Thyroid gland (tissue), 4 donors: ENCODE data around the gene DYDC2.

Source experiments
- CTCF ChIP-seq, 6 experiments: fragments of 200-600 bp in 3 of 6; fragments of 450-650 bp in 3 of 6; sonication (generic) in 3 of 6; IDR thresholded peaks; one replicate each; pipeline ENCODE4 v1.5.1; 2016 to 2019; ENCODE audit warnings: antibody characterized with exemption in 6 of 6, mild to moderate bottlenecking in 2 of 6, inconsistent platforms in 1 of 6, moderate library complexity in 1 of 6
- POLR2A ChIP-seq, 2 donors: fragments of 450-650 bp; IDR thresholded peaks; one replicate each; pipeline ENCODE4 v1.6.1; 2017; ENCODE audit warnings: antibody characterized with exemption in 2 of 2, mild to moderate bottlenecking in 2 of 2, moderate library complexity in 1 of 2

DNA sequence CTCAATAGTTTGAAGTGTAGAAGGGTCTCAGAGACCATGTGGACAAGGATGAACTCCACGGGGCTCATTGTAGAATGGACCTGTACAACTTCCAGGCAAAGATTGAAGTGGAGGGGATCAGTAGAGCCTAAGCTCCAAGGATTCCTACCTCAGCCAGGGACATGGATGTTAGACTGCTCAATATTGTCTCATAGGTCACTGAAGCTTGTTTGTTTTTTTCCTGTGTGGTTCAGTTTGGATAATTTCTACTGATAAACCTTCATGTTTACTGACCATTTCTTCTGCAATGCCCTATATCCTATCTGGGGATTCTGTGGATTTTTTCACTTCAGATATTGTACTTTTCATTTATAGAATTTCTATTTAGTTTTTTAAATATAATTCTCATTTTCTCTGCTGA is 8.9 kb downstream of the DYDC2 start:
- TF ChIP-seq POLR2A (IDR thresholded peaks at IDR 0.05): no peak
- TF ChIP-seq CTCF (IDR thresholded peaks at IDR 0.05): no peak
